ENCODE measurements around the gene GLRX.
"Not testable (repeated sequence)": the region's sequence is repeated elsewhere in the genome, so short reads cannot be mapped to it uniquely, and the experiment has no call there.

Gene GLRX

DNA sequence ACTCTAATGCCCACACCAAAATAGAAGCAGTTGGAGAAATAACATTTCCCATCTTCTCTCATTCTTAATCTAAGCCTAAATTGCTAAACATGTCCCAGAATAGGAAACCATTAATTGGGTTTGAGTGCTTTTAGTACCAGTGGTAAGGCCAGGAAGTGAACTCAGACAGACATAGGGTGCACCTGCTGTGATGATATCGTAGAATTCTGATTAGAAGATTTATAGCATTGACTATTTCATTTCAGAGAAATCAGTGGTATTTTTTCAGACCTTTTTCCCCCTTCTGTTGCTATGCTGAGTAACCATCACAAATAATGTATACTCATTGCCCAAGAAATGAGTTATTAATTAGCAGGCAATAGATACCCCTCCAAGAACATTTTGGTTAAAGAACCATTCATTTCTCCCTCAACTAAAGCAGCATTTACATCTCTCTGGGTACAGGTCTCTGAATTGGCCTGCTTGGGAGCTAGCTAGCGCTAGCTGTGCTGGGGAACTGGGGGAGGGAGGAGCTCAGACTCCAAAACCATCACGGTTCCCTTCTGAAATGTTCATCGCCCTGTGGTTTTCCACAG is 7.3 kb downstream of the GLRX start:
- DNase-seq (ENCODE audit: insufficient read length, low spot score) = no peak
- FAIRE-seq = no peak
- TF ChIP-seq POLR2A (IDR thresholded peaks at IDR 0.05; ENCODE audit: low read depth, low read length) = no peak

DNA sequence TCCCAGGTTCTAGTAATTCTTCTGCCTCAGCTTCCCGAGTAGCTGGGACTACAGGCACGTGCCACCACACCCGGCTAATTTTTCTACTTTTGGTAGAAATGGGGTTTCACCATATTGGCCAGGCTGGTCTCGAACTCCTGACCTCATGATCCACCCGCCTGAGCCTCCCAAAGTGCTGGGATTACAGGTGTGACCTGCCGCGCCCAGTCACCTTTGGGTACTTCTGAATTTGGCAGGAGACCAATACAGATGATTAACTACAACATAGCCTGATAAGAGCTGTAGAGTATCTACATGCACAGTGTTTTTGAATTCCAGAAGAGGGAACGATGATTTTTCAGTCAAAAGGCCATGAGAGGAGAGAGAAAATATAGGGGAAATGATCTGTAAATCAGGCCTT is 9.5 kb downstream of the GLRX start:
- FAIRE-seq; DNase-seq (ENCODE audit: insufficient read length, low spot score): not testable (repeated sequence)

DNA sequence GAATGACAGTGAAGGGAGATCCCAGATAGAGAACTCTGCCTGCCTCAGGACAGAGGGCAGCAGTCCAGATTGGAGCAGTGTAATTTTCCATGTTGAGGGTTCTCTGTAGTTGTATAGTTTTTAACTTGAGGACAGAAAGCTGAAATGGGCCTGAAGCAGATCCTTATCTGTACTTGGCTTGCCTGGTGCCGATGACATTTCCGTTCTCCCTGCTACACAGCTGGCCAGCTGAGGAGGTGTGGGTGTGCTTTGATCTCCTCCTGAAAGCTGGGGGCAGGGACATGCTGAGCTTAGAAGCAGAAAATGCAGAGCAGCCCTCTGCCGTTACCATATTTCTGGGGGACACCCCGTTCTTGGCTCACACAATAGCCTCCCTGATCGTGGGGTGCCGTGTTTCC is 10.5 kb downstream of the GLRX start:
- FAIRE-seq = no peak
- no peak for TF ChIP-seq POLR2A (IDR thresholded peaks at IDR 0.05; ENCODE audit: low read depth, low read length)
- no peak for DNase-seq (ENCODE audit: insufficient read length, low spot score)

- FAIRE-seq = not testable (repeated sequence)
Measured at GRCh38 chr5:95811461-95812073, 11.0 kb downstream of the GLRX start.

GRCh38 chr5:95811126-95811423 is 11.5 kb downstream of the GLRX start:
- not testable (repeated sequence) for DNase-seq (ENCODE audit: insufficient read length, low spot score)

More at GRCh38 chr5:95811461-95812073, 11.0 kb downstream of the GLRX start:
- DNase-seq (ENCODE audit: insufficient read length, low spot score) = not testable (repeated sequence)

GRCh38 chr5:95810305-95811125 is 12.0 kb downstream of the GLRX start:
- no peak for FAIRE-seq
- no peak for TF ChIP-seq POLR2A (IDR thresholded peaks at IDR 0.05; ENCODE audit: low read depth, low read length)
- no peak for DNase-seq (ENCODE audit: insufficient read length, low spot score)

More at GRCh38 chr5:95811126-95811423, 11.5 kb downstream of the GLRX start:
- FAIRE-seq = not testable (repeated sequence)

DNA sequence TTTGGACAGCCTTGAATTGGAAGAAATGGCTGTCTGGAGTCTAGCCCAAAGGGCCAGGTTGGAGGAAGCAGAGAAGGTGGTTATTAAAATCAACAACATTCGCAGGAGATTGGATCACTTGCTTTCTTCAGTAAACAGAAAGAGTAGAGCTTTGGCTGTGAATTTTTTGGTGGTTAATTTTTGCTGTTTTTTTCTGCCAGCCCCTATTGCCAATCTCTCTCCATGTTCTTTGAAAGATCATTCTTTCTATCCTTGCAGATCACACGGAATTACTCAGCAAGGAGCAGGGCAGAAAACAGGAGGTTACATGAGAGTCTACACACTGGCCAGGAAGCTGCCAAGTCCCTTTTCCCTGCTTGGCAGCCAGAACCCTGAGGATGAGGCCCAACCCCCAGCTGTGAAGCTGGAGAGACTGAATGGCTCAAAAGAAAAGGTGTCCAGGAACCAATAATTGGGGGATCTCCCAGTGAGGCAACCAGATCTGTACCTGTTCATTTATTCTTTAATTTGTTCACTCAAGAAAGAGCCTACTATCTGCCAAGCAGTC is 13.0 kb downstream of the GLRX start:
- TF ChIP-seq POLR2A (IDR thresholded peaks at IDR 0.05; ENCODE audit: low read depth, low read length) = no peak
- FAIRE-seq = no peak
- no peak for DNase-seq (ENCODE audit: insufficient read length, low spot score)

DNA sequence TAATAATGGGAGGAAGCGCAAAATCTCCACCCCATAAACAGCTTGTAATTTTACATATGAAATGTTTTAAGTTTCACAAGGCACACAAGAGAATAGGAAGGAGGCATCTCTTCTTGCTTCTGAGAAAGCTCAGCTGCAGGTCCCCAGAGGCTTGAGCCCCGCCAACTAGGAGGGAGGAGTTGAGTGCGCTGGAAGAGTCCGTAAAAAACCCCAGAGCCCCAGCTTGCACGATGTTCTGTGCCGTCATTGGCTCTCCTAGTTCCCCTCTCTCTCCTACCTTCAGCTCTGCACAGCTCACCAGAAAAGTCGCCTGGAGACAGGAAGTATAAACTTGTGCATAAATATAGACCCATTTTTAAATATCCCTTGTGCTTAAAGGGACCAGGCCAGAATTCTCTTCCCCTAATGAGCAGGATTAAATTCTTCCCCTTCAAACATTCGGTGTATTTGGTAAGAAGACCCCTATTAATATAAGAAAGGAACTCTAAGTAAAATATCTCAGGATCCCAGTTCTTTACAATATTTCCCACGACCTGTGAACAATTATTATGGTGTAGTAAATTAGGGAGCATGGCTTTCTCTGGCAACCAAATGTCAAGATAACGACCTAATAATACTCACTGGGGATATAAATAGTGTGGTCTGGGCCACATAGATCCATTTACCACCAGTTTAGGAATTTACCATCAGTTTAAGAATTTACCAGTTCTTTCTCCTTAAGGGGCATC is 13.7 kb downstream of the GLRX start:
- TF ChIP-seq POLR2A (IDR thresholded peaks at IDR 0.05; ENCODE audit: low read depth, low read length) = no peak
- no peak for FAIRE-seq
- DNase-seq (ENCODE audit: insufficient read length, low spot score) = no peak

DNA sequence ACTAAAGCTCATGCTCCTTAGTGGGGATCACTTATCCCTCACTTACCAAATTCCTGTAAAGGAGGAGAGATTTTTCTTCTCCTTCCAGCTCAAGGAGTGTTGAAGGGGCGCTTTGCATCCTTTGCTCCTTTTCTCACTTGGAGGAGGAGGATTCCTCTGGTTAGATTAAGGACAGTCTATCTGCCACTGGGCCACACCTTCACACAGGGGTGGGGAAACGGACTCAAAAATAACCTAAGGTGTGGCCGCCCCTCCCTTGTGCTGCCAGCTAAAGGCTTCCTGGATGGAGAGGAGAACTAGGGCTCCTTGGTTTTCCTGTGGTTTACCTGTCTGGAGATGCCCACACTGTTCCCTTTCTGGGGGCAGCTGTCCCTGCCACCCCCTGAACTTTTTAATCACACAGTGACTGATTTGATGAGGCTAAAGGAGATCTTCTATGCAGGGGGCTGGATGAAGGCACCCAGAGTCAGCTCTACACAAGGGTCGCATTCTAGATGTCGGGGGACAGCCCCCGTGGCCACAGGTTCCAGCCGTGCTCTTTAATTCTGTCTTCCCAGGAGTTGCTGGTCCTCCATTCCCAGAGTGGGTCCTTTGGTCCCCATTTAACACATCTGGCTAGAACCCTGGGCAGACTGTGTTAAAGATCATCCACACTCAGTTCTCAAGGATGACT is 14.4 kb downstream of the GLRX start:
- DNase-seq (ENCODE audit: insufficient read length, low spot score) = no peak
- no peak for TF ChIP-seq POLR2A (IDR thresholded peaks at IDR 0.05; ENCODE audit: low read depth, low read length)
- FAIRE-seq = no peak

- DNase-seq (ENCODE audit: insufficient read length, low spot score) (no peak), FAIRE-seq (no peak)
- TF ChIP-seq POLR2A (IDR thresholded peaks at IDR 0.05; ENCODE audit: low read depth, low read length) = no peak
Measured at GRCh38 chr5:95806687-95807086, 15.8 kb downstream of the GLRX start.

DNA sequence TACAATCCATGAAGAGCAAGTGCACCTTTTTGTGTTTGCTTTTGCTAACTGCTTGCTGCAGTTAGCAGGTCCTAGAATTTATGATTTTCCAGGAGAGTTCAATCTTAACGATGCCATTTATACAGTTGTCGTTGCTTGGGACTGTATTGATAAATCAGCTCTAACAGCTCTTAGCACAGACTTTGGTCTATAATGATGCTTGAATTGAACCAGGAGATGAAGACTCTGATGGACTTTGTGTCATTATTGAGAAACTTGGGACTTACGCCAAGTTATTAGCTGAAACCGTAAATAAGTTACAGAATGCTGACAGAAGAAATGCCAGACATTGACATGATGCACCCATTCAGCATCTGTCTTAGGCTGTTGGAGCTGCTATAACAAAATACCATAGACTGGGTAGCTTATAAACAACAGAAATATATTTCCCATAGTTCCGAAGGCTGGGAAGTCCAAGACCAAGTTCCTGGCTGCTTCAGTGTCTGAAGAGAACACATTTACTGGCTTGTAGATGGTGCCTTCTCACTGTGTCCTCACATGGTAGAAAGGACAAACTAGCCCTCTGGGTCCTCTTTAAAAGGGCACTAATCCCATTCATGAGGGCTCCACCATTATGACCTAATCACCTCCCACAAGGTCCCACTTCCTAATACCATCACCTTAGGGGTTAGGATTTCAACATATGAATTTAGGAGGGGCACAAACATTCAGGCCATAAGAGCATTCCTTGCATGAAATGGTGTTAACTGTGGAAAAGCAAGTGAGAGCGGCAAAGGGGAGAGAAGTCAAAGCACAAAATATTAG is 17.6 kb downstream of the GLRX start:
- FAIRE-seq = no peak
- no peak for TF ChIP-seq POLR2A (IDR thresholded peaks at IDR 0.05; ENCODE audit: low read depth, low read length)
- DNase-seq (ENCODE audit: insufficient read length, low spot score) = no peak

DNA sequence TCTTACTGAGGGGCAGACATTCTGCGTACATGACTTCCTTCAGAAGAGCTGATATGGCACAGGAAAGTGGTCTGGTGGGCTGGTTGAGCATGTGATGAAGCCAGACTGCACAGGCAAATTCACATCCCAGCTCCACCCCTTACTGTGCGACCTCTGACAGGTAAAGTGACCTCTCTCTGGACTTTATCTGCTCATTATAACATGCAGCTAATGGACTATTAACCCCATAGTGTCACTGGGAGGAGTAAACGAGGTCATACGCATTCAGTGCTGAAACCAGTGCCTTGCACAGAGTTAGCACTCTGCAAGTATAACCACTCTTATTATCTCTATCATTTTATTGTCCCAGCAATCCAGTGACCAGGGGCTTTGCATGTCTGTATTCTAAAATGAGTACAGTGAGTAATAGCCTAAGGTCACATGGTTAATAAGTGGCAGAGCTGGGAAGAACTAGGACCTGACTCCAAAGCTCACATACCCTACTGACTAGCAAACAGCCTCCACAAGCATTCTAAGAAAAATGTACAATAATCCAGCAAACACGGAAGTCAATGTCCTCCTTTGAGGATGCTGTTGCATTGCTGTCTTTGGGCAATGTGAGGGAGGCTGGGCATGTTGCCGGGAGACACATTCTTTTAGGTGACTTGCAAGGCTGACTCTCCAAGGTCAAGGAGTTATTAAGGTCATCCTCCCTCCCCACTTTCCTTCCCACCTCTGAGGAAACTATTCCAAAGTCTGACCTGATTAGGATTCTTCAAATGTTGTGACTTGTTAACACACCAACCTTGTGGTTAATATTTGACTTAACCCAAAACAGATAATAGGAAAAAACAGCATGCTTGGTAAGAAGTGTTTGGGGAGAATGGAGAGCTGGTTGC is 19.0 kb downstream of the GLRX start:
- no peak for DNase-seq (ENCODE audit: insufficient read length, low spot score)
- no peak for TF ChIP-seq POLR2A (IDR thresholded peaks at IDR 0.05; ENCODE audit: low read depth, low read length)
- no peak for FAIRE-seq

Measured in H54 (cell line).